GM23248 (cell line): ENCODE measurements around the gene NME3.

Source experiments
- EZH2 ChIP-seq: fragments of 200-600 bp; sonication (generic); IDR thresholded peaks from 2 replicates; pipeline ENCODE4 v1.6.1; 2018; ENCODE audit warnings: antibody characterized with exemption, mild to moderate bottlenecking; ENCODE audit not compliant: insufficient read depth, poor library complexity, severe bottlenecking
- EZH2phosphoT487 ChIP-seq: fragments of 200-600 bp; sonication (generic); IDR thresholded peaks from 2 replicates; pipeline ENCODE4 v1.6.1; 2018; ENCODE audit warnings: antibody characterized with exemption, moderate library complexity, mild to moderate bottlenecking, low read depth; ENCODE audit not compliant: insufficient read depth

GRCh38 chr16:1724491-1724890 lies 46.9 kb downstream of the NME3 start:
- no peak for TF ChIP-seq EZH2phosphoT487
- no peak for TF ChIP-seq EZH2
